ENCODE results near the gene IFT43. TPM values are rescaled to one million over a fixed set of nuclear protein-coding genes. Genes with fewer than 3 reads are reported as not detected.

The IFT43 gene
- total RNA-seq, 3 donors from 2014 or later: 21.4 to 47.2 (median 41.9) TPM

- Histone ChIP-seq H3K36me3 (no peaks in the 10 kb centered on the region), H3K9me3 (no peaks in the 10 kb centered on the region), H3K4me3 (no peak overlapping the region), H3K27ac (no peak overlapping the region), H3K4me1 (no peaks in the 10 kb centered on the region), H3K27me3 (no peaks in the 10 kb centered on the region)
- no peak for TF ChIP-seq POLR2A (IDR thresholded peaks at IDR 0.05)
- TF ChIP-seq POLR2AphosphoS5 (IDR thresholded peaks at IDR 0.05): no peak
- no peak for TF ChIP-seq CTCF (IDR thresholded peaks at IDR 0.05)
- intact Hi-C loops (cut with DNase I; ENCODE audit: low total_unique reads): loop anchor here (5.0 kb wide), 1 partner anchor 1081 kb away; no protein-coding TSS in a partner anchor
- no peak for DNase-seq (ENCODE audit: low spot score in 2 of 2)
Measured at GRCh38 chr14:76086636-76087035, 101.1 kb downstream of the IFT43 start.

GRCh38 chr14:76088326-76088725 is 102.8 kb downstream of the IFT43 start:
- Histone ChIP-seq H3K9me3 (no peaks in the 10 kb centered on the region), H3K27ac (peak overlapping the region; percentile 44 to 67), H3K36me3 (no peaks in the 10 kb centered on the region), H3K4me3 (no peak overlapping the region), H3K27me3 (no peaks in the 10 kb centered on the region), H3K4me1 (no peaks in the 10 kb centered on the region)
- DNase-seq (ENCODE audit: low spot score in 2 of 2): no peak
- intact Hi-C loops (cut with DNase I; ENCODE audit: low total_unique reads): loop anchor here (5.0 kb wide), 1 partner anchor 1079 kb away; no protein-coding TSS in a partner anchor
- TF ChIP-seq POLR2AphosphoS5 (IDR thresholded peaks at IDR 0.05) (no peak), POLR2A (IDR thresholded peaks at IDR 0.05) (no peak), CTCF (IDR thresholded peaks at IDR 0.05) (no peak)

GRCh38 chr14:76088771-76089571 is 103.4 kb downstream of the IFT43 start:
- TF ChIP-seq CTCF (IDR thresholded peaks at IDR 0.05): no peak
- TF ChIP-seq POLR2A (IDR thresholded peaks at IDR 0.05): no peak
- no peak for TF ChIP-seq POLR2AphosphoS5 (IDR thresholded peaks at IDR 0.05)
- Histone ChIP-seq H3K27ac (peak overlapping the region; percentile 44 to 67), H3K4me1 (no peaks in the 10 kb centered on the region), H3K27me3 (no peaks in the 10 kb centered on the region), H3K36me3 (no peaks in the 10 kb centered on the region), H3K4me3 (no peak overlapping the region), H3K9me3 (no peaks in the 10 kb centered on the region)
- DNase-seq (ENCODE audit: low spot score in 2 of 2): no peak
- intact Hi-C loops (cut with DNase I; ENCODE audit: low total_unique reads): loop anchor here (5.0 kb wide), 1 partner anchor 1078 kb away; no protein-coding TSS in a partner anchor

DNA sequence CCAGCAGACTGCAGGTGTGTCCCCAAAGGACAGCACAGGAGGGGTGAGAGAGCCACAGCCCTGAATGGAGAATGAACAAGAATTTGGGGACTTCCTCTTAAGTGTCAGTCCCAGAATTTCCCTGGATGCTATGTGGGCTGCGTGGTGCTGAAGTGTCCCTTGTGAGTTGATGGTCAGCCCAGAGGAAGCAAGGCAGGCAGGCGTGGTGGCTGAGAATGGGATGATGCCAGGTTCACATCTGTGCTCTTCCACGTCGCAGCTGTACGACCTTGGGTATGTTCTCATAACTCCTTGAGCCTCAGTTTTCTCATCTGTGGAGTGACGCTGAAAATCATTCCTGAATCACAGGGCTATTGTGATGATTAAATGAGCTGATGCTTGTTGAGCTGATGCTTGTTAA is 104.0 kb downstream of the IFT43 start:
- H3K27me3 ChIP-seq: no peaks in the 10 kb centered on the region
- H3K4me3 ChIP-seq: no peak overlapping the region
- no peak for DNase-seq (ENCODE audit: low spot score in 2 of 2)
- H3K4me1 ChIP-seq: no peaks in the 10 kb centered on the region
- peak overlapping the region; percentile 44 to 67 for H3K27ac ChIP-seq
- no peak for TF ChIP-seq CTCF (IDR thresholded peaks at IDR 0.05)
- TF ChIP-seq POLR2A (IDR thresholded peaks at IDR 0.05): no peak
- no peak for TF ChIP-seq POLR2AphosphoS5 (IDR thresholded peaks at IDR 0.05)
- no peaks in the 10 kb centered on the region for H3K36me3 ChIP-seq
- intact Hi-C loops (cut with DNase I; ENCODE audit: low total_unique reads): loop anchor here (5.0 kb wide), 1 partner anchor 1078 kb away; no protein-coding TSS in a partner anchor
- no peaks in the 10 kb centered on the region for H3K9me3 ChIP-seq

All from breast epithelium (tissue), 4 donors.